Large intestine (tissue), 3 donors: ENCODE measurements around the gene GREM1. TPM values are rescaled to one million over a fixed set of nuclear protein-coding genes. Genes with fewer than 3 reads are reported as not detected.

Experiments used
- DNase-seq, 2 donors: peaks; one replicate each; pipeline versions ENCODE4 v3.0.0 to v3.0.0-alpha.2; 2013
- H3K27ac ChIP-seq: one replicate; pipeline ENCODE4 v1.5.1; 2013; ENCODE audit warnings: low read length
- H3K27me3 ChIP-seq: 2 replicates; pipeline ENCODE4 v1.6.1; 2013; ENCODE audit warnings: low read length; ENCODE audit not compliant: control insufficient read depth, insufficient read depth
- H3K36me3 ChIP-seq: 2 replicates; pipeline ENCODE4 v1.6.1; 2013; ENCODE audit warnings: low read length; ENCODE audit not compliant: control insufficient read depth, insufficient read depth
- H3K4me1 ChIP-seq: one replicate; pipeline ENCODE4 v1.6.1; 2013; ENCODE audit warnings: low read length; ENCODE audit not compliant: control insufficient read depth, insufficient read depth
- H3K4me3 ChIP-seq: one replicate; pipeline ENCODE4 v1.5.1; 2013; ENCODE audit warnings: low read length
- H3K9me3 ChIP-seq: one replicate; pipeline ENCODE4 v1.6.1; 2013; ENCODE audit warnings: mild to moderate bottlenecking, low read depth, low read length, moderate library complexity; ENCODE audit not compliant: control insufficient read depth
- WGBS: methylation state at CpG from one replicate; pipeline ENCODE4 v1.1.5; 2013; ENCODE audit warnings: low lambda C conversion rate; ENCODE audit not compliant: insufficient coverage; 5-methylcytosine and 5-hydroxymethylcytosine counted together
- polyA plus RNA-seq: library from polyadenylated mRNA; unstranded; fragments of 120-200 nt; gene quantifications from one replicate; pipeline ENCODE4 v1.2.1, GENCODE V29; 2013

GREM1 gene
- polyA plus RNA-seq, 1 donor = 26.2 TPM

GRCh38 chr15:32730677-32731654, 13.2 kb downstream of the GREM1 start:
- Histone ChIP-seq H3K27ac (no peak overlapping the region), H3K4me3 (no peak overlapping the region), H3K4me1 (peaks cover 7% of the 10 kb centered on the region), H3K27me3 (peaks cover 16% of the 10 kb centered on the region), H3K36me3 (no peaks in the 10 kb centered on the region), H3K9me3 (peaks cover 38% of the 10 kb centered on the region)
- peak; percentile 81 to 84 for DNase-seq
- no CpG with 5 or more reads among the region's 27 CpGs for WGBS

- H3K27me3 ChIP-seq = peaks cover 20% of the 10 kb centered on the region
These were observed 14.9 kb downstream of the GREM1 start for GRCh38 chr15:32732574-32733157.

GRCh38 chr15:32733281-32733680, 15.5 kb downstream of the GREM1 start:
- Histone ChIP-seq H3K4me3 (no peak overlapping the region), H3K9me3 (peaks cover 38% of the 10 kb centered on the region), H3K36me3 (no peaks in the 10 kb centered on the region), H3K27ac (no peak overlapping the region), H3K4me1 (peaks cover 7% of the 10 kb centered on the region), H3K27me3 (peaks cover 20% of the 10 kb centered on the region)
- no peak for DNase-seq
- no CpG with 5 or more reads among the region's 3 CpGs for WGBS

More at GRCh38 chr15:32732574-32733157, 14.9 kb downstream of the GREM1 start:
- WGBS = 88% methylated on average over 4 of the region's 6 CpGs
- H3K36me3 ChIP-seq = no peaks in the 10 kb centered on the region
- DNase-seq = no peak
- H3K4me1 ChIP-seq = peaks cover 7% of the 10 kb centered on the region
- H3K27ac ChIP-seq = no peak overlapping the region
- H3K4me3 ChIP-seq = no peak overlapping the region
- peaks cover 38% of the 10 kb centered on the region for H3K9me3 ChIP-seq

- H3K4me3 ChIP-seq = no peak overlapping the region
- no peak overlapping the region for H3K27ac ChIP-seq
- H3K36me3 ChIP-seq = no peaks in the 10 kb centered on the region
- WGBS = 100% methylated on average over 1 of the region's 2 CpGs
- no peak for DNase-seq
- no peaks in the 10 kb centered on the region for H3K4me1 ChIP-seq
- peaks cover 17% of the 10 kb centered on the region for H3K27me3 ChIP-seq
- peaks cover 32% of the 10 kb centered on the region for H3K9me3 ChIP-seq
These were observed 18.3 kb downstream of the GREM1 start for GRCh38 chr15:32735989-32736700.

- DNase-seq = no peak
- no peak overlapping the region for H3K4me3 ChIP-seq
- peaks cover 27% of the 10 kb centered on the region for H3K9me3 ChIP-seq
- H3K4me1 ChIP-seq = no peaks in the 10 kb centered on the region
- no CpG with 5 or more reads among the region's 2 CpGs for WGBS
- no peak overlapping the region for H3K27ac ChIP-seq
- H3K27me3 ChIP-seq = peaks cover 16% of the 10 kb centered on the region
- H3K36me3 ChIP-seq = no peaks in the 10 kb centered on the region
These were observed 18.9 kb downstream of the GREM1 start for GRCh38 chr15:32736701-32737061.

- WGBS = no CpG with 5 or more reads among the region's 4 CpGs
- H3K9me3 ChIP-seq = peaks cover 20% of the 10 kb centered on the region
These were observed 19.5 kb downstream of the GREM1 start for GRCh38 chr15:32737304-32737703.

DNA sequence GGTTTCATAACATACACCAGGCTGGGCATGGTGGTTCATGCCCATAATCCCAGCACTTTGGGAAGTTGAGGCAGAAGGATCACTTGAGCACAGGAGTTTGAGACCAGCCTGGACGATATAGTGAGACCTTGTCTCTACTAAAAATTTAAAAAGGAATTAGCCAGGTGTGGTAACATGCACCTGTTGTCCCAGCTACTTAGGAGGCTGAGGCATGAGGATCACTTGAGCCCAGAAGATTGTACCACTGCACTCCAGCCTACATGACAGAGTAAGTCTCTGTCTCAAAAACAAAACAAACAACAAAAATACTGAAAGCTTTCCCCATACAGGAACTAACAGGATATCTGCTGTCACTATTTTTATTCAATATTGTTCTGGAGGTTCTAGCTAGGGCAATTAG, 20.9 kb downstream of the GREM1 start:
- no CpG with 5 or more reads among the region's 1 CpG for WGBS
- Histone ChIP-seq H3K27me3 (peaks cover 6% of the 10 kb centered on the region), H3K9me3 (peaks cover 7% of the 10 kb centered on the region), H3K4me1 (no peaks in the 10 kb centered on the region), H3K27ac (no peak overlapping the region), H3K36me3 (no peaks in the 10 kb centered on the region), H3K4me3 (no peak overlapping the region)
- DNase-seq = no peak

More at GRCh38 chr15:32737304-32737703, 19.5 kb downstream of the GREM1 start:
- Histone ChIP-seq H3K36me3 (no peaks in the 10 kb centered on the region), H3K4me3 (no peak overlapping the region), H3K27me3 (peaks cover 12% of the 10 kb centered on the region), H3K27ac (no peak overlapping the region), H3K4me1 (no peaks in the 10 kb centered on the region)
- DNase-seq = no peak

DNA sequence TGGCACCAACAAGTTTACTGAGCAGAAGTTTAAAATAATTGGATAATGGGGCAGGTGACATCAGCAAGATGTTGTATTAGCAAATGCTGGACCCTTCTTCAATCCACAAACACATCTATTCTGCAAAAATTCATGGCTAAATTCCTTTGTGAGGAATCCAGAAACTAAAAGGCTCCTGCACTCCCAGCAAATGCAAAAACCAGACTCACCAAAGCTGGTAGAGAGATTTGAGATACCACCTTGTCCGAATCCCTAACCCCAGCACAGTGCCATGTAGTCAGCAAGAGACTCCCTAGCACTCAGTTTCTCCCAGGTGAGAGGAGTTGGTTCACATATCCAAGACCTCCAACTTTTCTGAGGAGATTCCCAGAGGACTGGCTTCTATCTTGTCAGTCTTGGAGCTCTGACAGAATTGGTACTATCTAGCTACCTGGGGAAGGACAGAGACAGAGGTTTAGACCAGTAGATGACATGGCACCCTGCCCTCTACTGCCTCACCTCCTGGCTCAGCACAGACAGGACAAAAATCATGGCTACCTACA, 21.8 kb downstream of the GREM1 start:
- WGBS = no CpG with 5 or more reads among the region's 1 CpG

DNA sequence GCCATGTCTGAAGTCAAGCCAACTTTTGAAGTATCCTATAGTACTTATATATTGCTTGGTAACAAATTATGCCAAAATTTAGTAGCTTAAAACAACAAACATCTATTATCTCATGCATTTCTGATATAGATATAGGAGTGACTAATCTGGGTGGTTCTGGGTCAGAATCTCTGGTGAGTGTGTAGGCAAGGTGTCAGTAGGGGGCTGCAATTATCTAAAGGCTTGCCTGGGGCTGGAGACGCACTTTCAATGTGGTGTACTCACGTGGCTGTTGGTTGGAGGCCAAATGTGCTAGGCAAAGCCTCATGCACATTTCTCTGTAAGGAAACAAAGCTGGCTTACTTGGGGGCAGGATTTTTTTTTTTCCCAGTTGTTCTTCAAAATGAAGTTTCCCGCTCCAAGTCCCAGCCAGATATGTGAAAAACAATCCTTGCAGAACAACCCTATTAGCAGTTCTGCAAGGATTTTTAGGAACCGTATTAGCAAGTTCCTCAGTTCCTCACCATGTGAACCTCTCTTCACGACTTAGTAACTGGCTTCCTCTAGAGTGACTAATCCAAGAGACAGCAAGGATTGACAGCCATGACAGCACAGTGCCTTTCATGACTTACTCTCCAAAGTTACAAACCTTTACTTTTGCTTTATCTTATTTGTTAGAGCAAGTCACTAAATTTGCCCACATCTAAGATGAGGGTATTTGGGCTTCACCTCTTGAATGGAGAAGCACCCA, 25.8 kb downstream of the GREM1 start:
- Histone ChIP-seq H3K4me3 (no peak overlapping the region), H3K36me3 (no peaks in the 10 kb centered on the region), H3K27ac (no peak overlapping the region), H3K9me3 (no peaks in the 10 kb centered on the region), H3K27me3 (no peaks in the 10 kb centered on the region), H3K4me1 (no peaks in the 10 kb centered on the region)
- WGBS = no CpG with 5 or more reads among the region's 5 CpGs
- no peak for DNase-seq

More for the DNA sequence above, 21.8 kb downstream of the GREM1 start:
- H3K36me3 ChIP-seq = no peaks in the 10 kb centered on the region
- no peaks in the 10 kb centered on the region for H3K4me1 ChIP-seq
- no peak for DNase-seq
- no peak overlapping the region for H3K27ac ChIP-seq
- H3K9me3 ChIP-seq = no peaks in the 10 kb centered on the region
- no peak overlapping the region for H3K4me3 ChIP-seq
- H3K27me3 ChIP-seq = peaks cover 6% of the 10 kb centered on the region
